Ecto neural progenitor cell (in vitro differentiated cells): ENCODE results near the gene PACC1.

Experiments used
- DNase-seq: peaks from one replicate; pipeline ENCODE4 v3.0.0-alpha.2; 2018; ENCODE audit warnings: low spot score

The PACC1 gene

DNA sequence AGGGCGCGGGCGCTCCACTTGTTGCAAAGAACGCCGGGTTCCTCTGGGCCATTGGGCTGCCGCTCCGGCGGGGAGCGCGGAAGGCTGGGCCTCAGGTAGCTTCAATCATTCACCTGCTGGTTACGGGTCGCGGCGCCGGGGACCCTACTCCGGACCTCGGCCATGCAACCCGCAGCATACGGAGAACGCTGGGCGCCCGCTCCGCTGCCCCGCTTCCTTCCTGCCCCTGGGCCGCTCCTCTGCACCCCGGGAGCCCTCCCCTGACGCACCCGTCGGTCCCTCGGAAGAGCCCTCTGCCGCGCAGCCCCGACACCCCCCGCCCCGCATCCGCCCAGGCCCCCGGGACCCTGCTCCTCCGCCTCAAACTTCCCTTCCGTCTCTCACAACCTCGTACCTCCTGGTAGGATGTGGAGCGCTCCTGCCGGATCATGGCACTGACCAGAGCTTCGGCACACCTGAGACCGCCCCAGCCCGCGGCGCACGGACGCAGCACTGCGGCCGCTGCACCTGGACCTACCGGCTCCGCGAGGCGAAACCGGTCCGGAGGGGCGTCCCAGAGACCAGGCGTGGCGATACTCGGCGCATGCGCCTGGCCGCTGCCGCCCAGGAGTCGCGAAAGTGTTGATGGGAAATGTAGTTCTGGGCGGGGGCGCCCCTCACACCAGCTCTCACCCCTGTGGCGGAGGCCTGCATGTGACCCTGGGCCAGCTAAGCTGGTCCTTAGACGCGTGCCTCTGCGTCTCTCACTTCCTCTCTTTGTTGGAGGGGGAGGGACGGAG lies at the start of gene PACC1:
TSS of gene PACC1 (minus strand) at position 559 of the 779 bp plus-strand sequence. CDS start at position 430, 129 bp downstream.
- DNase-seq = peak; percentile 96

DNA sequence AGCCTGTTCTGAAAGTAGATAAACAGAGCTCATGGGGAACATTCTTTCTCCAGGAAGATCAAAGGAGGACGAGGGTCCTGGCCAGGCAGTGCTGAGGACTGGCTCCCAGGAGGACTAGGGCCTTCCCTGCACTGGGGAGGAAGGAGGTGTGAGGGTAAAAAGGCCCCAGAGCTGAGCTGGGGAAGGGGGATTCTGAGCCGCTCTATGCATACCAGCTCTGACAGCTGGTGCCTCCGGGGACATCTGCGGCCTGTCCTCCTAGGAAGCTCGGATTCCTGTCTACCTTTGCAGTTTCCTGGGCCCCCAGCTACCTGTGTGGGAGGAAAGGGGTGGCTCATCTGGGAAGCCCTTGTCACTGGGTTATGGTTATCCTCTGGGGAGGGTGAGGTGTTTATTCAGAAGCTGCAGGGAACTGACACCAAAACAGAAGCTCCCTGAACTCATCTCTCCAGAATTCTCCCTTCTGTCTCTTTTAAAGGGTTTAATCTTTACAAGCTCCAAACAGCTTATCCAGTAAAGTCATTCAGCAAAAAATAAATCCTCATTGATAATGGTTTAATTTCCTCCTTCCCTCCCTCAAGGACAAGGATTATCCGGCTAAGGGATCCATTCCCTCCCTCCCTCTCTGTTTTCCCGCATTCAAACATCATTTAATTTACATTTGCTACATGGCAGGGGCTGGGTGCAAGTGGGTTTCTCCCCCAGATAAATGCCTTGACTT lies 49.0 kb upstream of the PACC1 start:
- DNase-seq = no peak

DNA sequence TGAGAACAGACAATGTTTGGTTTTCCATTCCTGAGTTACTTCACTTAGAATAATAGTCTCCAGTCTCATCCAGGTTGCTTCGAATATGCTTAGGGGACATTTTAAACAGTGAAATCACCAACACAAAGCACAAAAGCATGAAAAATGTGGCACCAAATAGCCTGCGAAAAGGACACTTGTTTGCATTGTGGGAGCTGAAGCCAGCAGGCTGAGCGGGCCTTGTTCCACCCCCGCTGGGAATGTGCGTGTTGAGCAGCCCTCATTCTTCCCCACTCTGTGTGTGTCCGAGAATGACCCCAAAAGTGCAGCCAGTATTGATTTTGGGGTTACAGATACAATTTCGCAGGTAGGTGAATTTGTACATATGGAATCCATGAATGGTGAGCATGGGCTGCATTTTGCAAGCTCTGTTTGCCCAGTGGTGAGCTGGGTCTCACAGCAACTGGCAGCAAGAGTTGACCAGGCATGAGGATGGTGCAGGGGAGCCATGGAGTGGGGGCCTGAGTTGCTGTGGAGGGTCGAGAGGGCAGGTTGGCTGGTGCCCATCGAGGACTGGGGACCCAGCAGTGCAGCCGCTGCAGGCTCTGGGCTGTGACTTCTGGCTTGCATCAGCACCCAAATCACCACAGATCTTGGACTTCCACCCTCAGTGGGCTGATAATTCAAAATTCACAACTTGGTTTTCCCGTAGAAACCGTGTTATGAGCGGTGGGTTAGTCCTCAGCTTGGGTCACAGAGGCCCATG lies 47.4 kb upstream of the PACC1 start:
- DNase-seq = no peak

DNA sequence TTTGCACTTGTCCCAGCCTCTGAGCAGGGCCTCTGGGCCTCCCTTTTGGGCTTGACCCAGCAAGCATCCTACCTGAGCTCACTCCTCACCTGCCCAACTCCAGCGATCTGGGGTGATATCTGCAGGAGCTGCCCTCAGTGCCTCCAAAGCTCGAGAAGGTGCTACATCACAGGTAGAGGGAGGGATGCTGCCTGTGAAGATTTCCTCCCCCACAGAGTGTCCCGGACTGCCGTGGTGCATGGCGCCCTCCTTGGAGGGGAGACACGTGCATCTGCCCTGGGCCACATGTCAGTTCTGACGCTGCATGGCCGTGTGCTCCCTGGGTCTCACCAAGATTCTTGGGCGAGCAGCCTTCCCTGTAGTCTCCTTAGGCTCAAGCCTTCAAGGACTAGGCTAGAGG lies 45.7 kb upstream of the PACC1 start:
- DNase-seq = no peak

DNA sequence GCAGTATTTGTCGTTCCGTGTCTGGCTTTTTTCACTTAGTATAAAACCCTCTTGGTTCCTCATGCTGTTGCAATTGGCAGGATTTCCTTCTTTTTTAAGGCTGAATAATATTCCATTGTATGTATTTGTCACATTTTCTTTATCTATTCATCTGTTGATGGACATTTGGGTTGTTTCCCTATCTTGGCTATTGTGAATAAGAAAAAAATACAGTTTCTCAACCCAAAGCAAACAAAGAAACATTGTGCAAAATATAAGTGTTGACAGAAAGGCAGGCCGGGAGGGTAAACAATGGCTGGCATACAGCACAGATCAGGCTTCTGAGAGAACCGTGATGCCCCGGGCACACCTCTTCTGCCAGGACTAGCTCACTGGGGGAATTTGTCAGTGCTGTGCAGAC lies 45.0 kb upstream of the PACC1 start:
- DNase-seq = no peak

DNA sequence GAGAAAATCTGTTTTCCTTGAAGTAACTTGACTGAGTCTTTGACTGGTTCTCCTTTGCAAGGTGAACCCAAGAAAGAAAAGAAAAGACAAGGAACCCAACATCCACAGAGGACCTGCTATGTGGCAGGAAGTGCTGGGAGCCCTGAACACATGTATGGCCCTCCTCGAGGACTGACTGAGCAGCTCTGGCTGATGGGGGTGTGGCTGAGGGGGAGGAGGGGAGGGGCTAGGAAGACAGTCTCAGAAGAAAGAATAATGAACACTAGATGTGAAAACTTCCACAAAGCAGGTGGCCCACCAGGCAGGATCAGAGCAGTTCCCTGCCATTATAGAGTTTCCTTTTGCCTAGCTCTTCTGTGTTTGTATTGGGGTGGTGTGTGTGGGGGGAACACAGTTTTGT lies 44.1 kb upstream of the PACC1 start:
- DNase-seq = no peak

DNA sequence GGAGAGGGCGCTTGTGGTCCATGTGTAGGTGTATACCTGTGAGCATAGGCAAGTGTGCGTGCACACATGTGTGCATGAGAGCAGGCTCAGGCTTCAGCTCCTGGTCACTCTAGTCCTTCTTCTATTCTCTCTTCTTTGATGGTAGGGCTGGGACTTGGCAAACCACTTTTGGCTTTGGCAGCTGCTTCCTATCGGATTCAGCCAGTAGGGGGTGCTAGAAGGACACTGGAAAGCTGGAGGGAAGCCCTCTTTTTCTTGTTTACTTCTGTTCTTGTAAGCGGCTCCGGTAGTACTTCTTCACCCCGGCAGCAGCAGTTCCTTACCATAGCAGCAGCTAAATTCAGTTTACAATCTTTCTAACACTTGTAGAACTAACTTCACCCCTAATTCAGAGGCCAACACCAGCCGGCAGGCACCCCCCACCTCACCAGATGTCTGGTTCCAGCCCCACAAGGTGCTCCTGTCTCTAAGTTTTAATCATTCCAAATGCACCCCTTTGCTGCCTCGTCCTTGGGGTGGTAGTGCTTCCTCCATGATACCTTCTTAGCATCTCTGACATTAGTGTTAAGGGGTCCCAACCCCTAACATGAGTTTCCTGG lies 43.2 kb upstream of the PACC1 start:
- DNase-seq = peak; percentile 78

DNA sequence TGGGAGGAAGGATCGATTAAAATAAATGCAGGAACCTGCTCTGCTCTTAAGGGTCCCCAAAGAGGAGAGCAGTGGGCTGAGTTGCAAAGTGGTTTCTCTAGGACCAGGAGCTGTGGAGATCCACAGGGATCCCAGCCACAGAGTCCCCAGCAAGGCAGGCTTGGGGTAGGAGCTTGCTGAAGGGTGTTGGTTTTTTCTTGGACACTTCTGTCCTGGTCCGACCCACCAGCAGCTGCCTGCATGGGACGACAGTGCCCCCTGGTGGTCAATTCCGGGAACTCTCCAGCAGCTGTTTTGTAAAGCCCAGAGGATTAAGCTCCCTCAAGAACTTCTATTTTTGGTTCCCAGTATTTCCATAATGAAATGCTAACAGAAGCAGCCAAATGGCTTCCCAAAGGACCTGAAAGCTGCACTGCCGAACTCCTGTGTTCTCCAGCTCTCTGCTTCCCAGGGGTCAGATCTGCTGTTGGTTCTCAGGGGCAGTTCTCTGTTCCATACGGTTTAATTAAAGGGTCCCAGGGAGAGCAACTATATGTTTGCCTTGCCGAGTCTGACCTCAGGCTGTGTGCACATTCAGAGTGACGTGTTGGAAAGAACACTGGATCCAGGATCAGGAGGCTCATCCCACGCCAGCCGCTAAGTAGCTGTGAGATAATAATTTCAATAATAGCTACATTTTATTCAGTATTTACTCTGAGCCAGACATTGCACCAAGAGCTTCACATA lies 41.3 kb upstream of the PACC1 start:
- peak; percentile 92 for DNase-seq

DNA sequence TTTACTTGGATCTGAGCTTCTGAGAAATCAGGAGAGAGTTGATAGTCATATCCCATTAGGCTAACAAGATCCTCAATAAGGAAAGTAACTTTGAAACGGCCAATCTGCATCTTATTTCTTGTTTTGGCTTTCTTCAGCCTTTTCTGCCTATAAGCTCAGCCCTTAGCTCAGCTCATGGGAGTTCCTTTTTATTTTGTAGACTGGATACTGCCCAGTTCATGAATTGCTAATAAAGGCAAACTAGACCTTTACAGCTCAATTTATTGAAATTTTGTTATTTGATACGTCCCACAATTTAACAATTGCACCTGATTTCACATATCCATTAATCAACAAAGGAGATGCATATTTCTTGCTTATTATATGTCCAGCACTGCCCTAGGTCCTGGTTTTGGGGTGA lies 40.7 kb upstream of the PACC1 start:
- no peak for DNase-seq

DNA sequence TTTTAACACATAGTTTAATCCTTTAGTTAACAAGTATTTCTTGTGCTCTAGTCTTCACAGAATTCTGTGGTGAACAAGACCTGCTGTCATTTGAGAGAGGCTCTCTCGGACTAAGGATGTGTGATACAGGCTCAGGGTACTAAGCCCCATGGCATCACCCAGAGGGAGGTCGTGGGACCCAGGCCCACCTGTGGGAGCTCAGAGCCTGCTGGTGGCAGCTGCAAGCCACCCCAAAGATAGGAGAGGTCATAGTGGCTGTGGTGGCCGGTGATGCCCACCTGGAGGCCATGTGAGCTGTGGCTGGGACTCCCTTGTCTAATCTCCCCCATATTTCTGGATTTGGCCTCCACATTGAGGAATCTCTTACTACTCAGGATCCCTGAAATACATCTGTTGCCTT lies 40.1 kb upstream of the PACC1 start:
- DNase-seq = peak; percentile 33

DNA sequence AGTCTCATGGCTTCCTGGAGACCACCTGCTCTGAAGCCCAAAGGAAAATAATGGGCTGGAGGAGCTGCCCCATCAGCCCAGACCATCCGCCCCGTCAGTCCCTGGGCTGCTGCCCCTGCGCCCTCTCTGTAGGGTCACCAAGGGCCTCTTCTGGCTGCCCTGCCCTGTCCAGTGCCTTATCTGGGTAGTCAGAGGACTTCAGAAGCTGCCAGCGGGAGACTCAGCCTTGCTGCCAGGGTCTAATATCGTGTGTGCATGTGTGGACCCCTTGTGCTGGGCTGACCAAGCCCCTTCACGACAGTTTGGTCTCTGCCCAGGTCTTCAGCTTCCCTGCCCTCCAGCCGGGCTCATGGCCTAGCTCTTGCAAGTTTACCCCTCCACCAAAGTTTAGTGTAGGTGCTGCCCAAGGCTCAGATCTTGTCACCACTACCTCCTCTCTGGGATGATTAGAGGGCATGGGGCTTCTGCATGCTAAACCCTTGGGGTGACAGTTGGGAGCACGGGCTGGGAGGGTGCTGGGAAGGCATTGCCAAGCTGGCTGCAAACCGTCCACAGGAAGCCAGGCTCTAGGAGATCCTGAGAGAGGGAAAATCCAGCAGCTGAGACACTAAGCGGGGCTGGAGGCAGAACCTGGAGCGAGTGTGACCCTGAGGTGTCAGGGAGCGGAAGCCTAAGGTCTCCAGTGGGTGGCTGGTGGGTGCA lies 38.6 kb upstream of the PACC1 start:
- no peak for DNase-seq

DNA sequence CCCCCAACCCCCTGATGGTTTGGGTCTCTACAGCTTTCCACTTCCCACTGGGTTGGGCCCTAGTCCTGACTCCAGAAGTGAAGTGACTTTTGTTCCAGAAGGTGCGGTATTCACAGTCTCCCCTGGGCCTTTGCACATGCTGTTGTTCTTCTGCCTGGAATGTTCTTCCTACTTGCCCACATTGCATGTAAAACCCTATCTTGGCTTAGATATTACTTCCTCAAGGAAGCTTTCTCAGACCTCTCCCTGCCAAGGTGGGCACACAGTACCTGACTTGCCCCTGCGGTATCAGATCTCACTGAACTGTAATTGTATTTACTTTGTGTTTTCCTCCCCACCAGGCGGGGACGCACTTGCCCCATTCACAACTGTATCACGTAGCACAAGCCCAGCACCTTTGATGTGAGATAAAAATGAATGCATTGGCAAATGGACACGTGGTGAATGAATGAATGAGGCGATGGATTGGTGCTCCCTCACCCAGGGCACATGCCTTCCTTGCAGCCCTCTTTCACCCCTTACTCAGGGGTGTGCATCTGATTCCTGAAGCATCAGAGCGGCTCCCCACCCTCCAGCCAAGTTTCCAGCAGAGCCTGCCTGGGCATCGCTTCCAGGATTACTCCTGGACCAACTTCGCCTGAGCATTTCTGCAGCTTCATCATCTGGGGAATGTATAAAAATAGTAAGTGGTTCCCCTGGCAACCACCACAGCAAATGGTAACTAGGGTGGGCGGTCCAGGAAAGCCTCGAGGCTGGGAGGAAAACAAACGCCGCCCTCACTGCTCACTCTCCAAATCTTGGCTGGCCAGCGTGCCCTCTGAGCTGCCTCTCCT lies 37.9 kb upstream of the PACC1 start:
- DNase-seq = no peak

DNA sequence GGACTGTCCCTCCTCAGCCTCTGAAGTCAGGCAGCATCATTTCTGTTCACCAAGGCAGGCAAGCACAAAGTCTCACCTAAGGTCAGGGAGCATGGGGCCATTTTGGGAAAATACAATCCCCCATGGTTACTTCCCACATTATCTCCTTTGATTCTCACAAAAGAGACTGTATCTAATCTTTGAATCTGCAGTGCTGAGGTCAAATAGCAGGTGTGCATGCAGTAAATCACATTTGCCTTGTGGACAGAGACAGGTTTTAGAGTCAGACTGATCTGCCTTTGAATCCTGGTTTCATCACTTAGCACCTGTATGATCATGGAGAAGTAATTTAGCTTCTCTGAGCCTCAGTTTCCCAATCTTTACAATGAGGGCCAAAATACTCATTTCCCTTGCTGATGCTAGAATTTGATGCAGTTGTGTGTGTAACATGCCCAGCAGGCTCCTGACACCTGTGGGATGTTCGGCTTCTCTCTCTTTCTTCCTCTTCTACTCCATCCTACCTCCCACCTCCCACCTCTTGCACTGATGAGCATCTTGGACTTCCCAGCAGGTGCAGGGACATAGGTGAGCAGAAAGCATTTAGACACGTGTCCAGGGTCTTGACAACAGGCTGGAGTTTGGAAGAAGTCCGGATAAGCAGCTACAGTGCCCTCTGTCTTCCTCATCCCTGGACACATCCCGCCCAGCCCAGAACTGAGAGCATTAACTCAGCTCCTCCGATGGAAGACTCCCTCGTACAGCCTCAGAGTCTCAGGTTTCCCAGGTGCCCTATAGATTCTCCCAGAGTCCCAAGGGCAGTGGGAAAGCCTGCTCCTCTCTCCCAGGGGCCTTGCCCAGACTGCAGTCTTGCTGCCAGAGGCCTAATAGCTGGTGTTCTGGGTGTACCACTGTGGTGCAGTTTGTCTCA lies 37.0 kb upstream of the PACC1 start:
- no peak for DNase-seq

DNA sequence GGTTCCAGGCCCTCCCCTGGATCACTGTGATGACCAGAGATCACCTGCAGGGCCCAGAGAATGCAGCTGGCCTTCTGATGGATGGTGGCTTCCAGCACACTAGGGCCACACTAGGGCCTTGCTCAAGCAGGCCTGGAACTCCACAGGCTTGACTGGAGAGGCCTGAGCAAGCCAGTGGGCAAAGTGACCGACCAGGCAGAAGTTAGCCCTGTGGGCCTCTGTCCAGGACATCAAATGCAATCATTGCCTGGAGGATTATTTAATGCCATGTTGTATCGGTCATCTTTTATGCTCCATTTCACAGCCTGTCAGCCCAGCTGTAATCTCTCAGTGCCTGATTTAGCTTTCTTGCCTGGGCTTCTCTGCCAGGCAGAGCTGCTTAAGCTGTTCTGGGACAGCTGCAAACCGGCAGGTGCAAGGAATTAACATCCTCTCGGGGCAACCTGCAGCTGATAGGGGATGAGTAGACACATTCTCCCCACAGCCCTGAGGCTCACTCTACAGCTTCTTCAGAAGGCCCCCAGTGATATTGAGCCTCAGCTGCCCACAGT lies 35.7 kb upstream of the PACC1 start:
- no peak for DNase-seq

DNA sequence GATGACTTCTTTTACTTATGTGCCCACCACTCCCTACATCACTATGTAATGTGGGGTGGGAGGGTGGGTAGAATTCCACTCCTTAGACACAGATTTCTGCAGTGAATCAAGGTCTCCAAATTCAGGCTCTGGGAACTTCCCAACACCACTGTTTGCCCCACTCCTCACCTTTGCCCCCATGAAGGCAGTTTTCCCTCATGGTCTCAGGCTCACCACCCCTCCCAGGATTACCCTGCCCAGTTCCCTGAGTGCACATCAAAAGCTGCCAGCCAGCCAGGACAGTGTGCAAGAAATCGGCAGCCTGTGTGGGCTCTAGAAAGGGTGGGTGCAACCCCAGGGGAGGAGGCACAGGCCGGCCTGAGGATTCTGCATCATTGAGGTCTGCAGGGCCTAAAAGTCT lies 32.8 kb upstream of the PACC1 start:
- no peak for DNase-seq

DNA sequence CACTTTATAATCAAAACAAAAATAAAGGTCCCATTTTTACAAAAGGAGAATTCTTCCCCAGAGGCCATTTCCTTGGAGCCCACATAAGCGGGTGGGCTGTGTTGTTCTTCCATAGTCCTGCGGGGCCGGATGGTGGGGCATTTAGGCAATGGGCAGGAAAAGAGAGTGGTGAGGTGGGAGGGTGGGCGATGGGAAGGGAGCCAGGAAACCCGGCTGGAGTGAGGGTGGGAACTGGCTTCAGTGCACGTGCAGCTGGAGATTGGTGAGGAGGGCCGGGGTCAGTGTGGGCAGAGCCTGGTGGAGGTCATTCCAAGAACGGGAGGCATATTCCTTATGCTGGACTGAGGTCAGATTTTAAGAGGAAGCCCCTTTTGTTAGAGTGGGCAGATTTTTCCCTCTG lies 31.6 kb upstream of the PACC1 start:
- no peak for DNase-seq

DNA sequence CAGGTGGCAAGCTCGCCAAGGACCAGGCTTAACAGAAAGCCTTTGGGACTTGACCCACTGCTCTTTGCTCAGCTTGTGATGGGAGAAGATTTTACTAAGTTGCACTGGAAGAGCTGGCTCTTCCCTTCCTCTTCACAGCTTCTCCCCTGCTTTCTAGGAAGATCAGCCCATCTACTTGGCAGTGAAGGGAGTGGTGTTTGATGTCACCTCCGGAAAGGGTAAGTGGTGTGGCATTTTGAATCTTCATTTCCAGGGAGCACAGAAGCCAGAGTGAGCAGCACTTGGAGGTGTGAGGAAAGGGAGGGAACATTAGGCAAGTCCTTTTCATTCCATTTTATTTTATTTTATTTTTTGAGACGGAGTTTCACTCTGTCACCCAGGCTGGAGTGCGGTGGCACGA lies 27.7 kb upstream of the PACC1 start:
- no peak for DNase-seq

DNA sequence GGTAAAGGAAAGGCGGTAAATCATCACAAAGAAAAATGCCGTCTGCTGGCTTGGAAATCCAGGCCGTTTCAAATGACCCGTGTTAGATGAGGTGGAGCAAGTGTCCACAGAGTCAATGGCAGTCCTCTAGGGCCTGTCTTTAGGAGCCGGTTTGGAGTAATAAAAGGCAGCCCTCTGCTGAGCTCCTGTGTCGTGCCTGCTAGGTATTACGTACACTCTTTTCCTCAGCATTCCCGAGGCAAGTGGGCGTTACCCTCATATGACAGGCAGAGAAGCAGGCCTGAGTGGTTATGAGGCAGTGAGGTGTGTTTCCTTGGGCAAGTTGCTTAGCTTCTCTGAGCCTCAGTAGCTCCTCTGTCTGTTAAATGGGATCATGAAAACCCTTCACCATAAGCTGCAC lies 25.7 kb upstream of the PACC1 start:
- DNase-seq = no peak

DNA sequence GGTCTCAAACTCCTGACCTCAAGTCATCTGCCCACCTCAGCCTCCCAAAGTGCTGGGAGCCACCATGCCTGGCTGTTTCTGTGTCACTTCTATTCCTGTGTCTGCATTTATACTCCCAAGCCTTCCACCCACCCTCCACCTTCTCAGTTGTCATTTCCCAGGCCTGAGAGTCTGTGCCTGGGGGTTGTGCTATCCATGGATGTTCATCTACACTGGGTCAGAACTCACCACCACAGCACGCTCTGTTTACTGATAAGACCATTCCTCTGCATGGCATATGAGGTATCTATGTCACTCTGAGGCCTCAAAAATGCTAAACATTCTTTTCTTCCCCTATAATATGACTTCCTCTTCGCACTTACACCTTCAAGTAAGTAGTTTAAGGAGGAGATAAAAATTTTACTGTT lies 24.1 kb upstream of the PACC1 start:
- no peak for DNase-seq
